Activated gamma-delta T cell (primary cell): ENCODE measurements around the gene MAGEC1.
"Not testable (repeated sequence)": the region's sequence is repeated elsewhere in the genome, so short reads cannot be mapped to it uniquely, and the experiment has no call there.

Experiments used
- DNase-seq: peaks from one replicate; lab custom pipeline; 2025; lab: John Stamatoyannopoulos, UW
- total RNA-seq, 2 donors: gene quantifications; one replicate each; lab custom pipeline; 2026; lab: John Stamatoyannopoulos, UW

The MAGEC1 gene
- total RNA-seq, result 0 reads per million in 2 donors

DNA sequence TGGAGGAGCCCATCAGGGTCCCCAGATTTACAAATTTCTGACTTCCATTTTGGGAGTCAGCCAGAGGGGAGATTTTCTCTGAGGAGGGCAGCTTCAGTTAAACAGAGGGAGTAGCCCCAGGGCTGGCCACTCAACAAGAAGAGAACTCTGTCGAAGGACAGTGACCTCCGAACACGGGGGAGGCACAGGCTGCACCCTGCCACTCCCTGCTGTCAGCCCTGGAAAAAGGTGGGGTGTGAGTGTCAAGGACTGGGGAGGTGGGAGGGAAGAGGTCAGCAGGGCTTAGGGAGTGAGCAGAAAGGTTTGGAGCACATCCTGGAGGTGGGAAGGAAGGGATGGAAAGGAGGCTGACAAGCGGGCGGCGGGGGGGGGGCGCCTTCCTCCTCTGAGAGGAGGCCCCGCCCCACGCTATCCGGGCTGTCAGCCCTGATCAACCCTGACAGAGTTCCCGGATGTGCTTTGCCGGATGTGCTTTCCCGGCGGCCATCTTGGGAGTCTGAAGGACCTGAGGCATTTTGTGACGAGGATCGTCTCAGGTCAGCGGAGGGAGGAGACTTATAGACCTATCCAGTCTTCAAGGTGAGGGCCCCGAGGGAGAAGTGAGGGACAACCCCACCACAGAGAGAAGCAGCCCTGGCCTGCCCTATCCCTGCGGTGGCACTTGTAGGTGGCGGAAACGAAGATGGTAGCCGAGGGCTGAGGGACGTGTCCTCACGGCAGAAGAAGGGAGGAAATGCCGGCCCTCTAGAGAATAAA lies at the start of gene MAGEC1:
MAGEC1 (plus strand) TSS at position 495 of the 756 bp plus-strand sequence. CDS start 1,179 bp downstream, outside the sequence.
- DNase-seq, result no peak

DNA sequence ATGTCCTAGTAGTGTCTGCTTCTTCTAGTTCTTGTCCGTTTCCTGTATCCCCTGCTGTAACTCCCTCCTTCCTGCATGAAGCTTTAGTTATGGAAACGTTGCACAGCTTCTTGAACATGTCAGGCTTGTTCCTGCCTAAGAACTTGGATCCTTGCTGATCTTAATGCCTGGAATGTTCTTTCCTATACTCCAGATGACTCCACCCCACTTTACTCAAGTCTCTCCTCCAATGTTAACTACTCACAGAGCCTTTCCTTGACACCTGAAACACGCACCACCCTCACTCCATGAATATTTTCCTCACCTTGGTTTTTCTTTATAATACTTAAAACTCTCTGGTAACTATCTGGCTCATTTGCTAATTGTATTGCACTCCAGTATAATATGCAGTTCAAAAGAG lies 46.2 kb upstream of the MAGEC1 start:
- no peak for DNase-seq

DNA sequence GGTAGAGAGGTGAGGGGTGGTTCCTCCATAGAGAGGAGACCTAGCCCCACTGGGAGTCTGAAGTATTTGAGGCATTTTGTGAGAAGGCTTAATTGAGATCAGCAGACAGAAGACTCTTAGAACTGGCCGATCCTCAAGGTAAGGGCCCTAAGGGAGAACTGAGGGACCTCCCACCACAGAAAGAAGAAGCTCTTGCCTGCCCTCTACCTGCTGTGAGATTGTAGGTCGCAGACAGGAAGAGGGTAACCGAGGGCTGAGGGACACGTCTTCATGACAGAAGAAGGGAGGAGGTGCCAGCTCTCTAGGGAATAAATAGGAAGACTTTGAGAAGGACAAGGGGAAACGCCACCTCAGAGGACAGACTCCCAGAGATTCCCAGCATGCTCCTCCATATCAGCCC lies 24.1 kb upstream of the MAGEC1 start:
- DNase-seq, result no peak

DNA sequence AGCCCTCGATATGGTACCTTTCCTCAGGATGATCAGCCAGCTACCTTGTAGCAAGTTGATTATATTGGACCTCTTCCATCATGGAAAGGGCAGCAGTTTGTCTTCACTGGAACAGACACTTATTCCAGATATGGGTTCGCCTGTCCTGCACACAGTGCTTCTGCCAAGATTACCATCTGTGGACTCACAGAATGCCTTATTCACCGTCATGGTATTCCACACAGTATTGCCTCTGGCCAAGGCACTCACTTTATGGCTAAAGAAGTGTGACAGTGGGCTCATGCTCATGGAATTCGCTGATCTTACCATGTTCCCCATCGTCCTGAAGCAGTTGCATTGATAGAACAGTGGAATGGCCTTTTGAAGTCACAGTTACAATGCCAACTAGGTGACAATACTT lies 14.9 kb upstream of the MAGEC1 start:
- DNase-seq, result not testable (repeated sequence)

DNA sequence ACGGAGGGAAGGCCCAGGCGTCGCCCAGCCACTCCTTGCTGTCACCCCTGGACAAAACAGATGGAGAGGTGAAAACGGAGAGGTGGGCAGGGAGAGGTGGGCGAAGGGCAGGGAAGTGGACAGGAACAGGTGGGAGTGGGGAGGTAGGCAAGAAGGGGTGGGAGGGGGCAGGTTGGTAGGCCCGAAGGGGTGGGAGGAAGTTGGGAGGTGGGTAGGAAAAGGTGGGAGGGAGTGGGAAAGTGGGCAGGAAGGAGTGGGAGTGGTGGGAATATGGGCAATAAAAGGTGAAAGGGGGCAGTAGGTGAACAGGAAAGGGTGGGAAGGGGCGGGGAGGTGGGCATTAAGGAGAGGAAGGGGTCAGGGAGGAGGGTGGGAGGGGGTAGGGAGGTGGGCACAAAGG lies 9.0 kb upstream of the MAGEC1 start:
- DNase-seq, result no peak

- DNase-seq, result no peak
Observed at GRCh38 chrX:141897690-141898089, 6.0 kb upstream of the MAGEC1 start.

DNA sequence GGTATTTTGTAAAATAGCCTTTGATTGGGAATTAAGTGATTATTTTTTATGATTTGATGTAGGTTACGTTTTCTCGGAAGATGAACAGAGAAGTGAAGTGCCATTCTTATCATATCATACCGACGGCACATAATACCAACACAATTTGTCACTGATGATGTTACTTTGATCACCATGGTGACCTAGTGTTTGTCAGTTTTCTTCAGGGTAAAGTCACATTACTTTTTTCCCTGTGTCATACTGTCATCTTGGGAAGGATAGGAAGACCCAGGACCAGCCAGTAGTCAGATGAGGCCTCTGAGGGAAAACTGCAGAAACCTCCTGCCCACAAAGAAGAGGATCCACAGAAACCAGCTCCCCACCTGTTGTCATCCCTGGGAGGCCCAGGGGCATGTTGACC lies 1.3 kb upstream of the MAGEC1 start:
- DNase-seq, result no peak

DNA sequence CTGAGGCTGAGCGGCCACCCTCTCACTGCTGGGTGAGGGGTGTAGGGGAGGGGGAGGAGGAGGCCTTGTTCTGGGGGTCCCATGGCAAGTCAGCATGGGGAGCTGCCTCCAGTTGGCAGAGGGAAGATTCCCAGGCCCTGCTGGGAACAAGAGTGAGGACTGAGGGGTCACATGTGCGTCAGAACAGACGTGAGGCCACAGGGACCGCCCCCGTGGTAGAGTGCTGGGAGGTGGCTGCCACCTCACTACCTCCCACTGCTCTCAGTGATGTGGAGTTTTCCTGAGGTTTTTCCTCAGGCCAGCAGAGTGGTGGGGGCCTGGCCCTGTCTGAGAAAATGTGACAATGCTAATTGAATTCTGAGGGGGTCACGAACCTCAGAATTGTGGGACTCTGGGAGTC lies 568 bp downstream of the MAGEC1 start:
- DNase-seq, result no peak

DNA sequence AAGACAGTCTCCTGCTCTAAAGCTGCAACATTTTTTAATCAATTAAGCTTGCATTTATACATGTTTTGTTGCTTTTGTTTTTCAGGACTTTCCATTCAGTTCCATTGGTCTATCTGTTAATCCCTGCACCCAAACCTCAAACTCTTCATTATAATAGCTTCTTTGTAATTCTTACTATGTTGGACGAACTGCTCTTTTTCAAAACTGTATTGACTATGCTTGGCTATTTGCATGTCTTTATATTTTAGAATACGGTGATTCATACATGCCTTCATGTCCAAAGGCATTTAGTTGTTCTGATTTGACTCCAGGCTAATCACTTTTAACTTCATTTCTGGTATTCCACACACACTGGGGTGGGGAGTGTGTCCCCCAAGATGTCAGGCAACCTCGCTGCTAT lies 14.1 kb downstream of the MAGEC1 start:
- no peak for DNase-seq

DNA sequence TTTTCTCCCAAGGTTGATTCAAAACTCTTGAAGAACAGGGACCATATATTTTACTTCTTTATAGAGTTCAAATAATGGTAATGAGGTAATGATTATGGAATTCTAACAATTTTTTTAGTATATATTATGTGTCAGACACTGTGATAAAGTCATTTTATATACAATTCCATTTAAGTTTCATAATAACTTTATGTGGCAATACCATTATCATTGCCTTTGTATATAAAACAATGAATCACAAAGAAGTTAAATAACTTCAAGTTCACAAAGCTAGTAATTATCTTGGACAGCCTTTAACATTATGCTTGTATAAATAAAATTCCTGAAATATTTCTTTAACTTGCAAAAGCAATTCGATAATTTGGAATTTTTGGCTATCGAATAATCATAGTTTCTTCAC lies 20.6 kb downstream of the MAGEC1 start:
- DNase-seq, result no peak

DNA sequence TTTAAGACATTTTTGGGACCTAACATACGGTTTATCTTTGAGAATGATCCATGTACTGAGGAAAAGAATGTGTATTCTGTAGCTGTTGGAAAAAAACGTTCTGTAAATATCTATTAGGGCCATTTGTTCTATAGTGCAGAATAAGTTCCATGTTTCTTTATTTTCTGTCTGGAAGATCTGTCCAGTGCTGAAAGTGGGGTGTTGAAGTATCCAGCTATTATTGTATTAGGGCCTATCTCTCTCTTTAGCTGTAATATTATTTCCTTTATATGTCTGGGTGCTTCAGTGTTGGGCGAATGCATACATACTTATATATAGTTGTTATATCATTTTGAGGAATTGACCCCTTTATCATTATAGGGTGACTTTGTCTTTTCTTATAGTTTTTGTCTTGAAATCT lies 24.7 kb downstream of the MAGEC1 start:
- DNase-seq, result no peak

DNA sequence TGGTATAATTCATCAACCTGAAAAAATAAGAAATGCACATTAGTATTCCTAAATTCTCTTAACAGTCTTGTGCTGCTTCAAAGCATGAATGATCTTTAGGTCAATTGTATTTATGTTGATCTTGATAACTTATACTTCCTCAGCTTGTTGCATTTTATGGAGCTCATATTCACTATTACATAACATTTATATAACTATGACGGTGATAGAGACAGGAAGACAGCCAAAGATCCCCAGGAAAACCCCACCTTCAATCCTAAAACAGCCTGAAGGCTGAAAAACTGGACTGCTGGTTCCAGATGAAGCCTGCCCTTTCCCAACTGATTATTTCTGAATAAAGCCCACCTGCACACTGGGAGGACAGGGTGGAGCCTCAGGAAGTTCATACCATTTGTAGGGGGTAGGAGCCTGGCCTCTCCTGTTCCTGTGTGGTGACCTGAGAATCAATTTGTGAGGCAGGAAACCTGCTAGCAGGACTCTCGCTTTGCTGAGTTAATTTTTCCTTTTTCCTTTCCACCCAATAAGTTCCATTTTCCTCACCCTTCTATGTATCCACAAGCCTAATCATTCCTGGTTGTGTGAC lies 30.5 kb downstream of the MAGEC1 start:
- no peak for DNase-seq

- DNase-seq, result no peak
Observed at GRCh38 chrX:141935645-141936044, 32.0 kb downstream of the MAGEC1 start.

DNA sequence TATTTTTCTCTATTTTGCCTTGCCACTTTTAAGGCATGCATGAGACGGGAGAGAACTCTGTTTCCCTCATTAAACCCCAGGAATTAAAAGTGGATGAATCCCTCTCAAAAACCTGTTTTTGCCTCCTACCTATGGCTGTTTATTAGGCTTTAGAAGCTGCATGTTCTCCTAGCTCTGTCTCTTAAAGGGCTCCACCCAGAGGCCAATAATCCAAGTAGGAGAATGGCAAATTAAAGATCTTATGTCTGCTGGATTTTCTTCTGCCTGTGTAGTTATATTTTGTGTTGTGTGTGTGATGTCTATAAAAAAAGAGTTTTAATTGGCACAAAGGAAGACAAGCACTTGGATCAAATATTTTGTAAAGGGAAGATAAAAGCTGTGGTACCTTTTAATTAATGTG lies 32.4 kb downstream of the MAGEC1 start:
- DNase-seq, result no peak

DNA sequence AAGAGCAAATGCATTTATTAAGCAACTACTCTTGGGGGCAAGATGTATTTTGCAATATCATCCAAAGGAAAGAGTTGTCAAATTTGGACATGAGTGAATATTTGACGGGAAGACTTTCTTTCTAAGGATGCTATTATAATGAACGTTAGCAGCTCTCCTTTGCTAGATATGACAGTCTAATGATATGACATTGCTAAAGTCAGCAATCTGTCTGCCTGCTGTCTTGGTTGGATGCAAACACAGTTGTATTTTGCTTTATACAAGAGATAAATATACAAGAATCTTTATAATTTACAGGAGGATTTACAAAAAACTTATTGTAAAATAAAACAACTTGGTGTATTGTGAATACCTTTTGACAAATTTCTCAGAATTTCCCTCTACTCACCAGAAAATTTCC lies 37.5 kb downstream of the MAGEC1 start:
- no peak for DNase-seq

DNA sequence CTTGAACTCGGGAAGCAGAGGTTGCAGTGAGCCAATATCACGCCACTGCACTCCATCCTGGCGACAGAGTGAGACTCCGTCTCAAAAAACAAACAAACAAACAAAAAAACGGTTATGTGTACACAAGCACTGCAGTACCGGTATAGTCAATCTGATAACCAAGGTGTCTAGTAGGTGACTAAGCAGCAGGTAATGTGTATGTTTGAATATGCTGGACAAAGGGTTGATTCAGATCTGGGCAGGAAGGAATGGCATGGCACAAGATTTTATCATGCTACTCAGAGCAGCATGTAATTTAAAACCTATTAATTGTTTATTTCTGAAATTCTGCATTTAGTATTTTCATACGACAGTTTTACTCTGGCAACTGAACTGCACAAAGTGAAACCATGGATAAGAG lies 41.7 kb downstream of the MAGEC1 start:
- no peak for DNase-seq

GRCh38 chrX:141947350-141947749 lies 43.7 kb downstream of the MAGEC1 start:
- DNase-seq, result no peak

DNA sequence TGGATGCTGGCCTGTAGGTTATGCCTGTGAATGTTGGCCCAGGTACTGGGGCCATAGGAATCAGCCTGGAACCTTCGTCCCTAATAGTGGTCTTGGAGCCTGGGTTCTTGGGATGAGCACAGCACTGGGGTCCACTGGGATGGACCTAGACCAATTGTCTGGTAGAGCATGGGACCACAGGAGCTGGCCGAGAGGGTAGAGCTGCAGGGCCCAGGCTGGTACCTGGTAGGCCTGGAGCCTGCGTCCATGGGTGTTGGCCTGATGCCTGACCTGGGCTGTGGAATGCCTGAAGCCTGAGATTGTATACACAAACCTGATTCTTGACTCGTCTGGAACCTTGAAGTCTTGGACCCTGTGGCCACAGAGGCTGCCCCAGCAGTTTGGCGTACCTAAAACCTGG lies 48.9 kb downstream of the MAGEC1 start:
- DNase-seq, result no peak

- DNase-seq, result no peak
Observed at GRCh38 chrX:141958675-141959074, 55.0 kb downstream of the MAGEC1 start.
